ENCODE measurements around the gene SYT11. TPM values are rescaled to one million over a fixed set of nuclear protein-coding genes. Genes with fewer than 3 reads are reported as not detected.

The SYT11 gene
- total RNA-seq, 2 donors from 2014 or later: 20.9 to 21.5 TPM

Other genes with a start within 250 kb of the SYT11 start
- 10 to 100 TPM; 50.1 to 55.3 TPM for gene MSTO1, start 249.3 kb upstream of the SYT11 start, total RNA-seq
- 10 to 100 TPM; 80.2 to 90.3 TPM for gene YY1AP1, start 170.8 kb upstream of the SYT11 start, total RNA-seq
- 100 to 1,000 TPM; 128 to 172 TPM for gene DAP3, start 170.5 kb upstream of the SYT11 start, total RNA-seq
- gene GON4L, start 2.4 kb upstream of the SYT11 start, total RNA-seq: 10 to 100 TPM; 63.7 to 80.4 TPM
- gene RIT1, start 51.8 kb downstream of the SYT11 start, total RNA-seq: 10 to 100 TPM; 33.1 to 49.2 TPM
- gene KHDC4, start 74.8 kb downstream of the SYT11 start, total RNA-seq: 100 to 1,000 TPM in 1 of 2 donors, 10 to 100 TPM in 1; 81.2 to 100 TPM
- gene RXFP4, start 82.1 kb downstream of the SYT11 start, total RNA-seq: not detected
- 100 to 1,000 TPM; 131 to 238 TPM for gene ARHGEF2, start 119.0 kb downstream of the SYT11 start, total RNA-seq
- 100 to 1,000 TPM; 178 TPM for gene SSR2, start 161.4 kb downstream of the SYT11 start, total RNA-seq
- gene UBQLN4, start 194.2 kb downstream of the SYT11 start, total RNA-seq: 10 to 100 TPM; 31.3 to 32.2 TPM
- gene LAMTOR2, start 195.2 kb downstream of the SYT11 start, total RNA-seq: 10 to 100 TPM; 36.0 to 51.7 TPM
- gene RAB25, start 201.6 kb downstream of the SYT11 start, total RNA-seq: under 1 TPM; 0.36 to 0.89 TPM
- under 1 TPM; 0.16 to 0.49 TPM for gene MEX3A, start 222.9 kb downstream of the SYT11 start, total RNA-seq

All from activated naive CD4-positive, alpha-beta T cell treated with anti-CD3 and anti-CD28 coated beads, Interleukin-2, amount 50 U/mL, for 72 hours (primary cell).